Endothelial cell of umbilical vein (primary cell): ENCODE measurements around the gene KRT34. TPM values are rescaled to one million over a fixed set of nuclear protein-coding genes. Genes with fewer than 3 reads are reported as not detected.

ENCODE experiments used
- BruUV-seq: library from RNA; stranded (reverse); fragments of 400-500 nt; replicated peaks from 2 replicates; lab custom pipeline; 2021; lab: Mats Ljungman, UMichigan
- CTCF ChIA-PET: fragments of 300-600, 350-600 bp; sonication (Branson Sonifier 250); formaldehyde crosslinking; loops from one replicate; lab custom pipeline; 2021; ENCODE audit warnings: antibody characterized with exemption, inconsistent platforms; lab: Charles Lee
- POLR2A ChIA-PET: fragments of 300-600, 350-600 bp; sonication (Branson Sonifier 250); formaldehyde crosslinking; loops from one replicate; lab custom pipeline; 2021; ENCODE audit warnings: antibody characterized with exemption, inconsistent platforms; lab: Charles Lee
- DNase-seq: peaks from one replicate; pipeline ENCODE4 v3.0.0-alpha.2; 2011; ENCODE audit warnings: low read depth, low spot score
- FAIRE-seq: peaks from 2 replicates; lab custom pipeline; 2011; peaks lifted over from hg19 to GRCh38; lab: Jason Lieb, UNC
- H2AFZ ChIP-seq: 2 replicates; pipeline ENCODE4 v1.6.0; 2012; ENCODE audit warnings: low read depth, low read length, control low read depth, inconsistent platforms
- H3K27ac ChIP-seq: 2 replicates; pipeline ENCODE4 v1.5.1; 2011; ENCODE audit warnings: low read depth, mild to moderate bottlenecking, control low read depth, low read length, moderate library complexity; ENCODE audit not compliant: insufficient read depth
- H3K27me3 ChIP-seq, 2 experiments: 2 replicates each; pipeline versions ENCODE4 v1.6.0 to v1.6.1; 2011; ENCODE audit warnings: low read length in 2 of 2, mixed read lengths in 1 of 2; ENCODE audit not compliant: control insufficient read depth in 2 of 2, insufficient read depth in 2 of 2
- H3K36me3 ChIP-seq, 2 experiments: 2 replicates in 1 of 2; 3 replicates in 1 of 2; pipeline ENCODE4 v1.5.1; 2011; ENCODE audit warnings: low read length in 2 of 2, mild to moderate bottlenecking in 1 of 2, moderate library complexity in 1 of 2; ENCODE audit not compliant: control insufficient read depth in 2 of 2, insufficient read depth in 2 of 2; ENCODE audit errors: extremely low read depth in 1 of 2
- H3K4me1 ChIP-seq: 3 replicates; pipeline ENCODE4 v1.5.1; 2011; ENCODE audit warnings: mild to moderate bottlenecking, low read length; ENCODE audit not compliant: control insufficient read depth, insufficient read depth; ENCODE audit errors: extremely low read depth
- H3K4me2 ChIP-seq: 2 replicates; pipeline ENCODE4 v1.6.1; 2011; ENCODE audit warnings: low read length, control low read depth, mixed read lengths; ENCODE audit not compliant: insufficient read depth
- H3K4me3 ChIP-seq, 3 experiments: fragments of 200-600 bp in 1 of 3; sonication (generic), shearing (Covaris generic) in 1 of 3; replicated peaks in 1 of 3; 2 replicates each; pipeline ENCODE4 v1.5.1; 2011 to 2016; ENCODE audit warnings: control low read depth in 3 of 3, low read length in 3 of 3, mild to moderate bottlenecking in 2 of 3, inconsistent platforms in 1 of 3, low read depth in 1 of 3, moderate library complexity in 1 of 3; ENCODE audit not compliant: insufficient read depth in 1 of 3
- H3K79me2 ChIP-seq: 2 replicates; pipeline ENCODE4 v1.6.0; 2012; ENCODE audit warnings: low read length, inconsistent platforms; ENCODE audit not compliant: control insufficient read depth, insufficient read depth
- H3K9ac ChIP-seq: replicated peaks from 2 replicates; pipeline ENCODE3; 2011; ENCODE audit warnings: low read length, control low read depth; ENCODE audit not compliant: insufficient read depth; ENCODE audit errors: extremely low read depth
- H3K9me1 ChIP-seq: replicated peaks from 3 replicates; pipeline ENCODE4 v1.6.0; 2011; ENCODE audit warnings: mild to moderate bottlenecking, low read length; ENCODE audit not compliant: control insufficient read depth, insufficient read depth; ENCODE audit errors: extremely low read depth
- H3K9me3 ChIP-seq: replicated peaks from 2 replicates; pipeline ENCODE4 v1.5.1; 2012; ENCODE audit warnings: low read length, inconsistent platforms; ENCODE audit not compliant: control insufficient read depth, insufficient read depth
- H4K20me1 ChIP-seq: replicated peaks from 2 replicates; pipeline ENCODE3; 2011; ENCODE audit warnings: mild to moderate bottlenecking, low read length; ENCODE audit not compliant: control insufficient read depth, insufficient read depth; ENCODE audit errors: extremely low read depth
- CTCF ChIP-seq, 2 donors: IDR thresholded peaks; 1 replicate in 1 of 2; 2 replicates in 1 of 2; pipeline ENCODE4 v1.5.1; 2011; ENCODE audit warnings: low read length in 2 of 2, mild to moderate bottlenecking in 2 of 2, moderate library complexity in 2 of 2, control low read depth in 1 of 2, inconsistent platforms in 1 of 2, low read depth in 1 of 2; ENCODE audit not compliant: insufficient read depth in 1 of 2; ENCODE audit errors: extremely low read depth in 1 of 2
- EZH2 ChIP-seq: IDR thresholded peaks from 2 replicates; pipeline ENCODE4 v1.6.1; 2012; ENCODE audit warnings: borderline replicate concordance, low read depth, mild to moderate bottlenecking, moderate library complexity, low read length, inconsistent platforms; ENCODE audit not compliant: severe bottlenecking
- FOS ChIP-seq: IDR thresholded peaks from 2 replicates; pipeline ENCODE4 v1.6.1; 2011; ENCODE audit warnings: mild to moderate bottlenecking, low read length, moderate library complexity, borderline replicate concordance; ENCODE audit not compliant: insufficient read depth
- GATA2 ChIP-seq: IDR thresholded peaks from 2 replicates; pipeline ENCODE4 v1.7.0; 2011; ENCODE audit warnings: low read depth, mild to moderate bottlenecking, moderate library complexity, mixed read lengths, low read length; ENCODE audit not compliant: insufficient read length, insufficient read depth
- JUN ChIP-seq: IDR thresholded peaks from 2 replicates; pipeline ENCODE4 v1.6.1; 2011; ENCODE audit warnings: borderline replicate concordance, low read depth; ENCODE audit not compliant: insufficient read length, insufficient read depth
- MAX ChIP-seq: IDR thresholded peaks from 2 replicates; pipeline ENCODE4 v1.6.1; 2011; ENCODE audit not compliant: insufficient read depth, insufficient read length
- MYC ChIP-seq: IDR thresholded peaks from one replicate; pipeline ENCODE4 v1.6.1; 2011; ENCODE audit warnings: mild to moderate bottlenecking, low read depth, low read length
- POLR2A ChIP-seq: IDR thresholded peaks from 2 replicates; pipeline ENCODE4 v1.6.1; 2012; ENCODE audit warnings: low read depth, mild to moderate bottlenecking, control low read depth, low read length
- POLR2AphosphoS5 ChIP-seq: IDR thresholded peaks from 2 replicates; pipeline ENCODE4 v1.6.1; 2012; ENCODE audit warnings: low read depth, mild to moderate bottlenecking, control low read depth, low read length, moderate library complexity; ENCODE audit not compliant: insufficient read depth
- dilution Hi-C: fragments of 300-500 bp; cut with MboI; formaldehyde crosslinking; loops from one replicate; pipeline ENCODE4 v1.15.0; 2019; ENCODE audit warnings: low sequenced_read_pairs; ENCODE audit not compliant: extremely low pct_ligation_motif_present
- intact Hi-C: fragments of 100-400 bp; cut with micrococcal nuclease; formaldehyde crosslinking; loops from one replicate; pipeline ENCODE4 v1.10.0; 2022
- polyA plus RNA-seq, 4 experiments: library from polyadenylated mRNA; depleted of rRNA in 3 of 4; stranded (reverse) in 3 of 4; unstranded in 1 of 4; fragments of >200 nt; gene quantifications; 2 replicates each; pipeline versions ENCODE4 v1.2.1 to v1.2.3, GENCODE V29; 2011 to 2012; ENCODE audit warnings: missing spikeins in 1 of 4
- total RNA-seq: library from RNA; stranded (reverse); gene quantifications from 2 replicates; pipeline ENCODE4 v1.2.3, GENCODE V29; 2021

The KRT34 gene
- total and polyA plus RNA-seq, 2 donors (not counting 3 experiments of a cell fraction or from before 2014, with no cell fraction given), result not detected

- Histone ChIP-seq H3K4me1 (no peaks in the 10 kb centered on the region), H4K20me1 (no peaks in the 10 kb centered on the region), H3K4me3 (no peak within 1 kb of the TSS), H3K9me3 (no peaks in the 10 kb centered on the region), H3K79me2 (no peaks in the 10 kb centered on the region), H3K36me3 (no peaks in the 10 kb centered on the region), H3K27ac (no peak within 1 kb of the TSS), H3K9ac (no peak within 1 kb of the TSS), H2AFZ (no peak within 1 kb of the TSS), H3K9me1 (no peaks in the 10 kb centered on the region), H3K27me3 (peaks cover 11 to 21% of the 10 kb centered on the region in 2 experiments), H3K4me2 (no peak within 1 kb of the TSS)
- ChIA-PET CTCF (no interaction called here), POLR2A (no interaction called here)
- dilution Hi-C loops (no loop called here), intact Hi-C loops (no loop called here)
- FAIRE-seq (no peak), DNase-seq (no peak)
- BruUV-seq, result no TSS peak
- TF ChIP-seq MAX (no peak), JUN (no peak), CTCF (IDR thresholded peaks at IDR 0.05; ENCODE audit: extremely low read depth in 1 of 2, insufficient read depth in 1 of 2, low read depth in 1 of 2, low read length in 2 of 2) (no peak), GATA2 (no peak), POLR2A (no peak), MYC (no peak), EZH2 (no peak), POLR2AphosphoS5 (no peak), FOS (no peak)
These were observed 15.0 kb upstream of the KRT34 start, which contains the start of gene KRT31 for GRCh38 chr17:41396996-41397660. KRT31 (minus strand) TSS chr17:41397608; CDS start chr17:41397539, 69 bp downstream.
